Fibroblast of mammary gland (primary cell): Measurements from ENCODE around the gene FBXO3.

Experiments used
- DNase-seq: peaks from one replicate; pipeline ENCODE4 v3.0.0-alpha.2; 2010; ENCODE audit warnings: low read depth
- H3K4me3 ChIP-seq: 2 replicates; pipeline ENCODE4 v1.5.1; 2011; ENCODE audit warnings: low read depth, mild to moderate bottlenecking, low read length, moderate library complexity; ENCODE audit not compliant: control insufficient read depth
- CTCF ChIP-seq: conservative IDR thresholded peaks from 2 replicates; pipeline ENCODE4 v1.5.1; 2011; ENCODE audit warnings: low read depth, low read length, inconsistent platforms; ENCODE audit not compliant: control insufficient read depth, insufficient read depth

The FBXO3 gene

GRCh38 chr11:33753304-33753967 is 20.9 kb downstream of the FBXO3 start:
- peak; percentile 75 for DNase-seq
- TF ChIP-seq CTCF: no peak
- H3K4me3 ChIP-seq: no peak overlapping the region

GRCh38 chr11:33751878-33752277 is 22.4 kb downstream of the FBXO3 start:
- no peak for DNase-seq
- no peak for TF ChIP-seq CTCF
- no peak overlapping the region for H3K4me3 ChIP-seq

GRCh38 chr11:33747979-33748378 is 26.3 kb downstream of the FBXO3 start:
- no peak overlapping the region for H3K4me3 ChIP-seq
- DNase-seq: no peak
- no peak for TF ChIP-seq CTCF

- no peak for DNase-seq
- no peak for TF ChIP-seq CTCF
- H3K4me3 ChIP-seq: no peak overlapping the region
Observed at GRCh38 chr11:33743291-33743690, 31.0 kb downstream of the FBXO3 start.

- TF ChIP-seq CTCF: peak; percentile 46
- peak; percentile 55 for DNase-seq
- H3K4me3 ChIP-seq: no peak overlapping the region
Observed at GRCh38 chr11:33742249-33742851, 32.0 kb downstream of the FBXO3 start.

GRCh38 chr11:33741806-33742205 is 32.5 kb downstream of the FBXO3 start:
- no peak overlapping the region for H3K4me3 ChIP-seq
- no peak for TF ChIP-seq CTCF
- no peak for DNase-seq
